Measurements from ENCODE around the gene RAMACL.
"Not testable (repeated sequence)": the region's sequence is repeated elsewhere in the genome, so short reads cannot be mapped to it uniquely, and the experiment has no call there.

The RAMACL gene

DNA sequence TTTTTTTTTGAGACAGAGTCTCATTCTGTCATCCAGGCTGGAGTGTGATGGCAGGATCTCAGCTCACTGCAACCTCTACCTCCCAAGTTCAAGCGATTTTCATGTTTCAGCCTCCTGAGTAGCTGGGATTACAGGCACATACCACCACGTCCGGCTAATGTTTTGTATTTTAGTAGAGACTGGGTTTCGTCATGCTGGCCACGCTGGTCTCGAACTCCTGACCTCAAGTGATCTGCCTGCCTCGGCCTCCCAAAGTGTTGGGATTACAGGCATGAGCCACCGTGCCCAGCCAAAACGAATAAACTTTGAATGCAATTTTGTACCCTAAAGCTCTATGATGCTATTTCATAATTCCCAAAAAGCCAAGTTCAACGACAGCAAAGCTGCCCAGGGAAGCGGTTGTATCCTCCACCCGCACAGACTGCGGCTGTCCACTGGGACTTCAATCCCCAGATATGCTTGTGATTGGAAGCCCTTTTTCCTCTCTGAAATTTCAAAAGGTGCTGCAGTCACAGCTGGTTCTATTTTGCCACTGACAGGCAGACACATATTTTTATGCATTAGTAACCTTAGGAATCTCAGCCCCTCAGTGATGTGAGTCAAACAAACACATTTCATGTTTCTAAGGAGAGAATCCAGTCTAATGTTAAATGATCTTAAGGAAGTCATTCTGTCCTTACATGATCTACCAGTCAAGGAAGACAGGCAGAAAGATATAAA lies 8.7 kb upstream of the RAMACL start:
- no peak for DNase-seq

DNA sequence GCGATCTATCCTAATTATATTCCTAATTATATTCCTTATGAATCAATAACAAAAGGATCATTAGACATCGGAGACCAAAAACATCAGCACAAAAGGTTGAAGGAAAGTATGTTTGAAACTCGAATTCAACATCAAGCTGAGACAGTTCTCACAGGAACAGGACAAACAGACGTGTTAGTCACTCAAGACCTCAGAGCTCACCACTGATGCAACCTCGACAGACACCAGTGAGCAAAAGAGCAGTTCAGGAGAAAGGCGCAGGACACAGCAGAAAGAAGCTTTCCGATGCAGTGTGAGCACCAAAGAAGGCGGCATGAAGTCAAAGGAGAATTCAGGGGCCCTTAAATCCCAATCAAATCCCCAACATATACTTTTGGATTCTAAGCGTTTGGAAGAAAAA lies 6.3 kb upstream of the RAMACL start:
- no peak for DNase-seq

DNA sequence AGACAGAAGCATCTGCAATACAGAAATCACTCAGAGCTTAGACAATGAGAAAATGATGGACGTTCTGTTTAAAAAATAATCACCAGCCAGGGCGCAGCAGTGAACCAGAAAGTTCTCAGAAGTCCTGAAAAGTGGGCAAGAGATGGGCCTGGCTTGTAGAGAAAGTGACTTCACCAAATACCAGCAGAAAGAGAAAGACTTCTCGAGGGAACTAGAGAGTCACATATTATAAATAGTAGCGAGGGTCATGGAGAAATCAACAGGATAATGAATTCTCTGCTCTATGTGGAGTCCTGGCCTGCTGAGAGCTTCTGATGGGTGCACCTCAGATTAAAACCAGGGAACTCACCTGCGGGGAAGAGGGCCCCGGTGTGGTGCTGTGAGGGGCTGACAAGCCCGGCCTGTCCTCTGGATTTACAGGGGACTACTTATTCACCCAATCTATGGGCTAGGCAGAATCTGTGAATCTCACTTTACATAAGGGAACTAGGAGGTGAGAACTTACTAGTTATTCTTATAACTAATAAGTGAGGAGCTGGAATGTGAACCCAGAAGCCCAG lies 5.6 kb upstream of the RAMACL start:
- no peak for DNase-seq

DNA sequence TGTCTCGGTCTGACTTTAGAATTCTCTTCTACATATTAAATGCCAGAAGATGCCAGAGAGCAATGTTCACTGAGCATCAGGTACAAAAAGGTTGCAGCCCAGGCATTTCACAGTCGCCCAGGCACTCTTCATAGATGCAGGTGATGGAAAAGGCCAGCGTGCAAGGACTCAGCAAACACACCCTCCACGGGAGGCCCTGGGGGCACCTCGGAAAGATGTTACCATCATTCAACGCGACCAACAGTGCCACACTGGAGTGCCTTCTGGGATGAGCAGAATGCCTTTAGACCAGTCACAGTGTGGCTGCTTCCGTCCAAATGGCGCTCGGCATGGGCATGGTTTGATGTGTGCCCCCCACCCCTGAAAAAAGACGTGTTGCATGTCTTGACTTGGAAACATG lies 4.5 kb upstream of the RAMACL start:
- DNase-seq = no peak

DNA sequence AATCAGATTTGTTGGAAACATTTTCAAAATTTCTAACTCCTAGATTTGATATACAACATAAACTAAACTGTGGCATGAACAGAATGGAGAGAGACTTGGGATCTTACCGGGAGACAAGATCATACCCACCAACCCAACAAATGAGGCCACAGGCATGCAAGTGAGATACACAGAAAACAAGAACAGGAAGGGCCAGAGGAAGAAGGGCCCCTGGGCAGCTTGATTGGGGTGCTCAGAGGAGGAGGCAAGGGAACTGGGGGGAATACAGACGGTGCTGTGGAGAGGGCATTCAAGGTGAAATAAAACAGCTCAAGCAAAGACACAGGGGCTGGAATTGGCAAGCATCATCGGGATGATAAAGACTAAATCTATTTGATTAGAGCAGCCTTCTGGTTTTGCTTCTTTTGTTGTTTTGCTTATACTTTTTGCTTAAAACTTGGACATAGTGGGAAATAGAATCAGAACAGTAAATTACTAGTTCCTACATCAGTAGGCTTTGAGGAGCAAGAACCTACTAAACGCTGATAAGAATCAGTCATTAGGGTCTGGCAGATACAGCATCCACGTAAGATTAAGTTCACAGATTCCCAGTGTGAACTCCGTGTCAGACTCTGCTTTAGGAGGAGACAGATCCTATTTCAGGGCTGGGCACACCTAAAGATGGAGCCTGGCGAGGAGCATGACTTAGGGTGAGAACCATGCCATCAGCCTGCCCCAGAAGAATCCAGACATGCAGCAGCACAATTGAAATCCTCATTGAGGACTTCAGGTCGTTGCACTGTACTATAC lies 3.5 kb upstream of the RAMACL start:
- no peak for DNase-seq

DNA sequence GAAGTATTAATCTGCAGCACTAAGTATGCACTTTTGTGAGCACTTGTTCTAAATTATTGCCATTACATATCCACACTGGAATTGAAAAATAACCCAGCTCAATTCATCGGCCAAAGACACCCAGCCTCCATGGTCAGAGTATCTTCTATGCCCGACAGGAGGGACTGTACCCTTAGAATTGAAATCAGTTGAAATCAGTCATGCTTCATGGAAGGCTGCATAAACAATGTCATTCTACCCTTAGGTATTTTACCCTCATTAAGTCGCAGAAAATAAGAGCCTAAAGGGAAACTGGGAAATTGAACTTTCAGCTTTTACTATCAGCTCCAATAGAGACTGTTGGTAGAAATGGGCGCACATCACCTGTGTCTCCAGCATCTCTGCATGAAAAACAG lies 2.9 kb upstream of the RAMACL start:
- no peak for DNase-seq

DNA sequence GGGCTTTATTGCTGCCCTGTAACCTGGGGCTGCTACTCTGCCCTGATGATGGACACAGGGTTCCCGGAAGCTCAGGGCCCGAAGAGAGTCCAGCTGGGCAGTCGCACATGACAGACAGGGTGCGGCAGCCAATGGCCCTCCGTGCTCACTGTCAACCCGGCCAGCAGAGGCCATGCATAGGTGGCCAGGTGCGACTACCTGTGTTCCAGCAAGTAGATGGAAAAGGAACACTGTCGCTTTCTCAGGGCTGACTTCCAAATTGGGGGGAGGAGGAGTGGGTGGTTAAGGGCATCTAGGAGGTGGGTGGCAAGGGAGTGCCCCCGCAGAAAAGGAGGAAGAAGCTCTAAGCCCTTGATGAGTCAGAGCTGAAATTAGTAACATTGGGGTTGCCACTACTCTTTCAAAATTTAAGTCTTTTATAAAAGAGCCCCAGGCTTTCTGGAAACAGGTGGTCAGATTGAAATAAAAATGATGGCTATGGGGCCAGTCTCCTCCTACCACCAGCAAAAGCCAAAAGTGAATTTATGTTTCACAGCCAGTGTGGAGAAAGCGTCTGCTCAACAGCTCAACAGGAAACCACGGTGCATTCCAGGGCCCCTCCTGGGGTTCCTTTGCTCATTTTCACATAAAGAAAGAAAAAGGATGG lies 2.3 kb upstream of the RAMACL start:
- no peak for DNase-seq

DNA sequence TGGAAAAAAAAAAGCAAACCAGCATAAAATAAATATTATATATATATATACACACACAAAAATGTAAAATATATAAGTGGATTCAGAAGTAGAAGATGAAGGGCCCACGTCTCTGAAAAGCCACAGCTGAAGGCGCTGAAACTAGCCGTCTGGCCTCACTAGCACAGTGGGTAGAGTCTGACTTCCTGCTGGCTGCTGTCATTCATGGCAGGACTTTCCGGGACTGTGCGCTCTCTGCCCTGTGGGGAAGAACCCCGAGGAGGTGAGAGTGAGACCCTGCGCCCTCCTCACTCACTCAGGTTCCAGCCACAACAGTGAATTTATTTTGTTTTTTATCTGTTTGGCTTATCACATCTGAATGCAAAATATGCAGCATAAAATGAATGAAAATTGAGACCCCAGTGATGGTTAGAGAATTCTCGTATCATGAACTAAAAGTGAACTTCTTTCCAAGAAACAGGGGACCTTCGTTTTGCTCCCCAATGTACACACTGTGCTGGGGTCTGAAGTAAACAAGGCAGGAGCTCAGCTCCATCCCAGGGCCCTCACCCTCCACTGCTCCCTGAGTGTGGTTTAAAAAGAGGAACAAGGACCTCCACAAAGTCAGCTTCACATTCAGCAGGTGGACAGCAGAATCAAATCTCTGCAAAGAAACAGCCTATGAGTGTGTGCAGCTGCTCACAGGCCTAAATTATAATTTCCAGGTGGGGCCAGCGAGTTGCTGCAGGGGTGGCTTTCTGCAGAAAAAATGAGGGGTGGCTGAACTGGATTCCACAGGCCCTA lies 1.3 kb upstream of the RAMACL start:
- no peak for DNase-seq

DNA sequence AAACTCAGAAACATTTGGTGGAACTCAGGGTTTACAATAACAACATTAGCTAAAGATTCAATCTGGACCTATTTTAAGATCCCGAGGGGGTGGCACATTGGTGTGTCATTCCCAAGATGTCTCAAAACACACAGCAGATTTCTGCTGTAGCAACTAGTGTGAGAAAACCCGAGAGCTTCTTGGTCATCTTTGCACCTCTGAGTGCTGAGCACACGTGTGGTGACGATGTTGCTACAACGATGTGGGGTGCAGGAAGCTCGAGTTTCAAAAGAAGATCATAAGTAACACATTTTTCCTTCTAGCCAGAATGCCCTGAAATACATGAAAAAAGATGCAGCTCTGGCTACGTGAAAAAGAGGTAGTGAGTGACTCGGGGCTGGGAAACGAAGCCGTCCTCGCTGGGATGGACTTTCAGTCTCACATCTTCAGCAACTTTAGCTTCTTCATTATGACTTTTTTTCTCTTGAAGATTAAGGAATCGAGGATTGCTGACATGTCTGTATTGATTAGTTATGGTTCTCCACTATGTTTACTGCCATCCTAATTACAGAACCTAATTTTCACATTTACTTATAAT lies 1.5 kb downstream of the RAMACL start:
- no peak for DNase-seq

DNA sequence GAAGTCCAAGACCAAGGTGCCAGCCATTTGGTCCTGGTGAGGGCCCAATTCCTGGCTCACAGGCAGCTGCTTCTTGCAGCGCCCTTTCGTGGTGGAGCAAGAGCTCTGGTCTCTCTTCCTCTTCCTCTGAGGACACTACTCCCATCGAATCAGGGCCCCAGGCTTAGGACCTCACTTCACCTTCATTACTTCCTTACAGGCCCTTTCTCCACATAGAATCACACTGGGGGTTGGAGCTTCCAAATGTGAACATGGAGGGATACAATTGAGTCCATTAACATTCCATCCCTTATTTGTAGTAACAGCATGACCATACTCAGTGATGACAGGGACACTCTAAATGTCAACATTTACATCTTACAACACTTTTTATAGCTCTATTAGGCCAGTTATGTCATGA lies 2.3 kb downstream of the RAMACL start:
- DNase-seq = no peak

DNA sequence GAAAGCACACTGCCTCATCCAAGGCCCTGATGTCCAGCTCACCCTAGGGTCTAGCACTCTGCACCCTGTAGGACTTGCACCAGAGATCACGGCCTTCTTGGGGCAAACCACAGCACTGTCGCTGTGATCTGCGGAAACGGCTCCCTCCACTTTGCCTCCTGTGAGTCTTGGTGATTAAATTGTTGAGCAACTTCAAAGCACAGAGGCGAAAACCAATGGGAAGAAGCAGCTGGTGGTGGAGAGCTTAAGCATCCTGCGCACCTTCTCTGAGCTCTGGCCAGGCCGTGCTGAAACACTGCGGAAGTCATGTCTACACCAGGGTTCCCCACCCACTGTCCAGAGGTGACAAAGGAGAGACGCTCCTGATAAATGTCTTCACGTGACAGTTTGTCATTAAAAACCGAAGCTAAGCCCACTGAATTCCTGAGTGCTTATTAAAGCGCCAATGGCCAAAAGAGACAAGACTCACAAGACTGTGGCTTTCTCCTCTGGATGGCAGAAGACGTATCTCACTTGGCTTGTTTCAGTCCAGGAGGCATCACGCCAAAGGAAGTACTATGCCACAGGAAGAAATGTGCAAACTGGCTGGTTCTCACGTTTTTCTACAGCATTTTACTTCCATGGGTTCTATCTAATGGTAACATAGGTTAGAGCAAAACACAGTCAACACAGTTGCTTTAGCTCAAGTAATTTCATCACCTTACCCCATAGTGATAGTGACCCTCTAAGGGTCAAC lies 3.1 kb downstream of the RAMACL start:
- DNase-seq = no peak

DNA sequence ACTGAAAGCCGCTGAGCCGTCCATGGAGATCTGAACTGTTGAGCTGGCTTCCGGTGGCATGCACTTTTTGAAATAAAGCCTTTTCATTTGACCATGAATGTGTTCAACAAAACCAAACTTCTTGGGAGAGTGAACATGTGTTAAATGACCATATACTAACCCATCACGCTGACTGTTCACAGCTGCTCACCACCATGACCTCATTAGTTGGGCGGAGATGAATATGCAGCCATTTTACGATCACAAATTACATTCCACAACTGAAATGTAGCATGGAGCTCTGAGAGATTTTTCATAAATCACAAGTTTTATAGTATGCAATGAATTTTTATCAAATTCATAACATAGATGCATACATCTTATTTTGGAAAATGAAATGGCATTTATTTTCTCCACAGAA lies 4.2 kb downstream of the RAMACL start:
- no peak for DNase-seq

DNA sequence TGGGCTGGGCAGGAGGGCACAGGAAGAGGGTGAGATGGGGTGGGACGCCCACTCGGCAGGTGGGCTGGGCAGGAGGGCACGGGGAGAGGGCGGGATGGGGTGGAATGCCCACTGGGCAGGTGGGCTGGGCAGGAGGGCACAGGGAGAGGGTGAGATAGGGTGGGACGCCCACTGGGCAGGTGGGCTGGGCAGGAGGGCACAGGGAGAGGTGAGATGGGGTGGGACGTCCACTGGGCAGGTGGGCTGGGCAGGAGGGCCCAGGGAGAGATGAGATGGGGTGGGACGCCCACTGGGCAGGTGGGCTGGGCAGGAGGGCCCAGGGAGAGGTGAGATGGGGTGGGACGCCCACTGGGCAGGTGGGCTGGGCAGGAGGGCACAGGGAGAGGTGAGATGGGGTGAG lies 4.7 kb downstream of the RAMACL start:
- DNase-seq = not testable (repeated sequence)

DNA sequence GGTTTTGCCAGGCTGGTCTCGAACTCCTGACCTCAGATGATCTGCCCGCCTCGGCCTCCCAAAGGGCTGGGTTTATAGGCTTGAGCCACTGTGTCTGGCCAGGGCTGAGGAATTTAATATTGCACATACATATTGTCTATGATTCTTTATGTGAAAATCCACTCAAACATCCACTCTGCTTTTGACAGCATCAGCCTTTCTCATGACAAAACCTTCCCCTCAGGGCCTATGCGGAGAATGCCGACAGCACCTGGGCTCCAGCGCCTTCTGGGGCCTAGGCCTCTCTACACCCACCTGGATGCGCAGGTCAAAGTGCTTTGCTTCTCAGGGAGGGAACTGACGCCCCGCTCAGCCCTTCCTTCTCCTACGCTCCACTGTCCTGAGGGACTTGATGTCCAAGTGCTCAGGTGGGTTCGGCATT lies 5.4 kb downstream of the RAMACL start:
- DNase-seq = no peak

DNA sequence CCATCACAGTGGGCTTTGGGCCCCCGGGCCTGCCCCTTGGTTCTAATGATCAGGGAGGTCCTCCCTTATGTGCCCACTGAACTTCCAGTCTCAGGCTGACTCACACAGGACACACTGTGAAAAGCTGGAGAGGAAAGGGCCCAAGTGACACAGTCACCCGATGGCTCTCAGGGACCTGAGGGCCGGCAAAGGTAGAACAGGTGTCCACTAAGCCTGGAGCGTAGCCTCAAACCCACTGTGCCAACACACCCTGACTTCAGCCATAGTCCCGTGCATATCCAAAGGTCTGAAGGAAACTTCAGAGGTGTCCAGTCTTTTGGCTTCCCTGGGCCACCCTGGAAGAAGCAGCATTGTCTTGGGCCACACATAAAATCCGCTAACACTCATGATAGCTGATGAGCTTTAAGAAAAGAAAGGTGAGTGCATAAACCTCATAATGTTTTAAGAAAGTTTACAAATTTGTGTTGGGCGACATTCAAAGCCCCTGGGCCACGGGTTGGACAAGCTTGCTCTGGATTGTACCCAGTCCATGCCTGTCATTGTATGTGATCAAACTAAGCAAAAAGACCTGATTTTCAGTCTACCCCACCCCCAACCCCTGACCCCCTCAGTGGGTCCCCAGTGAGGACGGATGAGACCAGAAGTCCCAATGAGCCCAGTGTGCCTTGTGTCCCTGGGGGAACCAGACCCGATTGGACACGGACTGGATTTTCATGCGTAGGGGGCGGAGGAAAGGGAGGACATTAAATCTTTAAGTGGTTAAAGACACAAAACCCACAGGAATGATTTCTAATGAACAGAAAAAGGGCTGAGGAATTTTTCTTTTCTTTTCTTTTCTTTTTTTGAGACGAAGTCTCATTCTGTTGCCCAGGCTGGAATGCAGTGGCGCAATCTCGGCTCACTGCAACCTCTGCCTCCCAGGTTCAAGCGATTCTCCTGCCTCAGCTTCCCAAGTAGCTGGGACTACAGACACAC lies 6.1 kb downstream of the RAMACL start:
- DNase-seq = no peak

DNA sequence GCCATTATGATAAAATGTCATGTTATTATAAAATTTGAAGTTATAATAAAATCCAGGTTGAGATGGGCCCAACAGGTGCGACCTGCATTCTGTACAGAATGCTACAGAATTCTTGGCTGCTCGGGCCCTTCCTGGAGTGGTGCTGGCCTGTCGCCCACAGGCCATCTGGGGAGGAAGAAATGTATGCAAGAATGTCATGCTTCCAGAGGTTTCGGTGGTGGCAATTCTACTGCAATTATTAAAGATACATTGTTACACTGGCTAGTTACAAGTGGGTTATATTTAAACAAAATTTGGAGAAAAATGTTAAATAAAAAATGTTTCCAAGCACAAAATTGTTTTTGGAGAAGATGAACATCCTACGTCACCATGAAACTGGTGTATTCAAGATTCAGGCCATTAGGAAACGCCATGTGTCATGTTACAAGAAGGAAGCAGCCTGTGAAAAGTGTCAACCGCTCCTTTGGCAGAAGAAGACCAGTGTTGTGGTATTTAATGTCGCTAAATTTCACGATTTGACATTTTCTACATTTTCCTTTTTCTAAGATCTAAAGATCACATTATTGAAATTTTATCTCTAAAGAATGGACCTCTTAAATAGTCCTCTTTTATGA lies 7.1 kb downstream of the RAMACL start:
- DNase-seq = no peak

DNA sequence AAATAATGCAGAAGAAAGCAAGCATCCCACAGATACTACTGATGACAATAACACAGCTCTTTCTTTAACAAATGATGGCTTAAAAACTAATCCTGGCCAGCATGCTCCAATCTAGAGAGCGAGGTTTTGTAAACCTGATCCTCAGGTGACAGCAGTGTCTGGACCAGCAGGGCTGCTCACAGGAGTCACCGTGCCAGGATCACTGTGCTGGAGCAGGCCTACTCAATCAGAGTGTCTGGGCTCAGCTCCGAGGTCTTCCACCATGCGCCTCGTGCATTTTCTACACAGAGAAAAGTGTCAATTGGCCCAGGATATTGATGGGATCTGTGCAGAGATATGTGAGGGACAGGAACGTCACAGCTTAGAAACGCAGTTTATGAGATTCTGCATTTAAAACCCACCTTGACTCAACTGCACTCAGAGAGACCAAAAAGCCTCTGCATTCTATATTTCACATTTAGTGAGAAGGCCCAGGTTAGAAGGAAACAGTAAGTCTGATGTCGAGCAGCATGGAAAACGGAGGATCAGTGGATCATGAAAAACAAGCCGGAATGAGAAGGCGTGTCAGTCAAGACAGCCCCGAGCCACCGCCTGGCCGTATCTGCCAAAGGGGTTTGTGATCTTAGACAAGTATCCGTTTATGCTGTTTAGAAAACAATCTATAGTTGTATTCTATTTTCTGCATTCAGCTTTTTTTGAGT lies 7.8 kb downstream of the RAMACL start:
- no peak for DNase-seq

DNA sequence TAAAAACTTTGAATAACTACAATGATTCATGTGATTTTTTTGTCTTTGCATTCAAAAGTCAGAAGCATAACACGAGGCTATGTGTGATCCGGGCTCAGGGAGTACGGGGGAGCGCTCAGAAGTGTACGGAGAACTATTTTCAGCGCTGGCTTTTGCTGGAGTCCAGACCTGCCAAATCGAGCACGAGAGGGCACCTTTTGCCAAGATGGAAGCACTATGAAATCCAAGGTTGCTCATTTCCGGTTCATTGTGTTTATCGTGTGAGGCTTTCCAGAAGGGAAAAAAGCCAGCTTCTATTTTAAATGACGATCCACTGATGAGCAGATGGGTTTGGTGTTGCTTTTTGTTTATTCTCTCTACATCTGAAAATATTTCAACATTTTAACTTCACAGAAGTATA lies 11.3 kb downstream of the RAMACL start:
- no peak for DNase-seq

DNA sequence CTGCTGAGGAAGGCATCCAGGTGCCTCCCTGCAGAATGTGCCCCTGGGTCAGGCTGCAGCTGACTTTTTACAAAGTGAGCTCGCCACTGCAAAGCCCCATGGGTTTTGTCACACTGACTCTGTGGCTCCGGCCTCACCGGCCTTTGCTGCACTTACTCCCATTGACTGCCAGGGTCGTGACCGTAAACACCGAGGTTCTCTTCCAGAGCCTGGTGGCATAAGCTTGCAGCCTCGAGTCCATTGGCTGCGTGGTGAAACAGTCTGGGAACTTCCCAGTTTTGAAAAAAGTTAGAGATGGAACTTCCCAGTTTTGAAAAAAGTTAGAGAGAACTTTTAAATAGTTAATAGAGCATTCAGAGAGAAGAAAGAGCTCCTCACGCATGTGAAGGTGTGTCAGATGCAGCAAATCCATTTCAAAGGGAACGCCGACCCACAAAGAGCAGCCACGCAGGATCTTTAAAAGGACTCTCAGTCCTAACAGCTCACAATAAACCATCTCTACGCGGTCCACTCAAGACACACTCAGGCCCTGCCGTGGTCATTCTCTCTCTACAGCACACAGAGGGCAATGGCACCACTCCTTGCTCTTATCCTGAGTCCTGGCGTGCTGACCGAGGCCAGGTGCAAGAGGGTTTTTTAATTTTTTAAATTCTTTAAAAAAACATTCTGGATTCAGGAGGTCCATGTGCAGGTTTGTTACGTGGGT lies 12.8 kb downstream of the RAMACL start:
- no peak for DNase-seq

Data from NCI-H1436 (cell line).